Measurements from ENCODE around the gene POU2F3. TPM values are rescaled to one million over a fixed set of nuclear protein-coding genes. Genes with fewer than 3 reads are reported as not detected.

POU2F3 gene
- total RNA-seq, 2 donors from 2014 or later = 0.26 TPM; not detected in 1

DNA sequence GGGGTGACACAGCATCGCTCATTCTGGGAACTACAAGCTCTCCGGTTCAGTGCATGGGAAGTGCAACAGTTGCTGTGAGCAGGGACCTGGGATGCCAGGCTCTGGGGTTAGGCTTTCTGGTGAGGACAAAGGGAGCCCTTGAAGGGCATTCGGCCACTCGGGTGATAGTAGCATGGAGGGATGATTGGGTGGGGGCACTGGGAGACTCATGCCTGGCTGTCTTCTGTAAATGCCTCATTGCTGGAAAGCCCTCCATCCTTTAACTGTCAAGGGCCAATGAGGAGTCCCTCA is 19.2 kb upstream of the POU2F3 start:
- WGBS, 2 donors = 39 to 49% methylated on average over 4 of the region's 4 CpGs
- H3K4me1 ChIP-seq = peaks cover 63% of the 10 kb centered on the region
- no peaks in the 10 kb centered on the region for H3K27me3 ChIP-seq
- H3K36me3 ChIP-seq (replicated peaks in 1 of 2; ENCODE audit: insufficient read depth in 1 of 2, low read depth in 2 of 2) = no peaks in the 10 kb centered on the region
- intact Hi-C loops (cut with DNase I) = no loop called here
- DNase-seq (no peak), ATAC-seq (no peak)
- TF ChIP-seq, protein P1, sequence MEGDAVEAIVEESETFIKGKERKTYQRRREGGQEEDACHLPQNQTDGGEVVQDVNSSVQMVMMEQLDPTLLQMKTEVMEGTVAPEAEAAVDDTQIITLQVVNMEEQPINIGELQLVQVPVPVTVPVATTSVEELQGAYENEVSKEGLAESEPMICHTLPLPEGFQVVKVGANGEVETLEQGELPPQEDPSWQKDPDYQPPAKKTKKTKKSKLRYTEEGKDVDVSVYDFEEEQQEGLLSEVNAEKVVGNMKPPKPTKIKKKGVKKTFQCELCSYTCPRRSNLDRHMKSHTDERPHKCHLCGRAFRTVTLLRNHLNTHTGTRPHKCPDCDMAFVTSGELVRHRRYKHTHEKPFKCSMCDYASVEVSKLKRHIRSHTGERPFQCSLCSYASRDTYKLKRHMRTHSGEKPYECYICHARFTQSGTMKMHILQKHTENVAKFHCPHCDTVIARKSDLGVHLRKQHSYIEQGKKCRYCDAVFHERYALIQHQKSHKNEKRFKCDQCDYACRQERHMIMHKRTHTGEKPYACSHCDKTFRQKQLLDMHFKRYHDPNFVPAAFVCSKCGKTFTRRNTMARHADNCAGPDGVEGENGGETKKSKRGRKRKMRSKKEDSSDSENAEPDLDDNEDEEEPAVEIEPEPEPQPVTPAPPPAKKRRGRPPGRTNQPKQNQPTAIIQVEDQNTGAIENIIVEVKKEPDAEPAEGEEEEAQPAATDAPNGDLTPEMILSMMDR (IDR thresholded peaks at IDR 0.05) = no peak
- TF ChIP-seq POLR2A (IDR thresholded peaks at IDR 0.05) = no peak
- peak overlapping the region; percentile 1 to 48 (median 26) for H3K27ac ChIP-seq
- no peaks in the 10 kb centered on the region for H3K9me3 ChIP-seq
- no peak overlapping the region for H3K4me3 ChIP-seq

DNA sequence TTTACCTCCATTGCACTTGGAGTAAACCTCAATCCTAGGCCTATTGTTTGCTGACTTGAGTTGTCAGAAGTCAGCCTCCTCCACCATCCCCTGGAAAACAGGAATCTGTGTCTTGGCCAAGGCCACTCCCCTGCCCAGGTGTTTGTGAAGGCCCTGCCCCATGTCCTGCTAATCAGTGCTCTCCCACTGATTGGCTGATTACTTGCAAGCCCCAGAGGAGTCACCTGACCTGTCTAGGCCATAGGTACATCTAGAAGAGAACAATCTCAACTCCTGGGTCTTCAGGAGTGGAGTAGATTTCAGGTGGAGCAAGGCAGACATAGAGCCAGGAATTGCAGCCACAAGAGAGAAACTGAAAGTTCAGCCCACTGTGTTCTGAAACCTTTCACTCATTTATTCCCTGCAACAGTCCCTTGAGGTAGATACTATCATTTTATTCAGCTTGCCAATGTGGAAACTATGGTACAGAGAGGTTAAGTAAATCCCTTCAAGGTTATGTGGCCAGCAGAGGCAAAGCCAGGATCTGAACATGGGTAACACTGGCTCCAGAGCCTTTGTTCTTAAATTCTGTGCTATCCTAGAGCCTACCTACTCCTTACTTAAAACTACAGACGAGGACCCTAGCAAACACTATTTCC is 18.7 kb upstream of the POU2F3 start:
- ATAC-seq (peak; percentile 70), DNase-seq (peak; percentile 48 to 74 (median 69))
- H3K4me1 ChIP-seq = peaks cover 57% of the 10 kb centered on the region
- peak overlapping the region in 3 of 4 donors; percentile 1 to 48 (median 24) for H3K27ac ChIP-seq
- intact Hi-C loops (cut with DNase I) = no loop called here
- TF ChIP-seq, protein P1 (IDR thresholded peaks at IDR 0.05) = no peak
- no peak for TF ChIP-seq POLR2A (IDR thresholded peaks at IDR 0.05)
- H3K4me3 ChIP-seq = no peak overlapping the region
- H3K27me3 ChIP-seq = no peaks in the 10 kb centered on the region
- H3K9me3 ChIP-seq = no peaks in the 10 kb centered on the region
- no peaks in the 10 kb centered on the region for H3K36me3 ChIP-seq (replicated peaks in 1 of 2; ENCODE audit: insufficient read depth in 1 of 2, low read depth in 2 of 2)
- 81 to 90% methylated on average over 1 of the region's 1 CpG for WGBS, 2 donors

DNA sequence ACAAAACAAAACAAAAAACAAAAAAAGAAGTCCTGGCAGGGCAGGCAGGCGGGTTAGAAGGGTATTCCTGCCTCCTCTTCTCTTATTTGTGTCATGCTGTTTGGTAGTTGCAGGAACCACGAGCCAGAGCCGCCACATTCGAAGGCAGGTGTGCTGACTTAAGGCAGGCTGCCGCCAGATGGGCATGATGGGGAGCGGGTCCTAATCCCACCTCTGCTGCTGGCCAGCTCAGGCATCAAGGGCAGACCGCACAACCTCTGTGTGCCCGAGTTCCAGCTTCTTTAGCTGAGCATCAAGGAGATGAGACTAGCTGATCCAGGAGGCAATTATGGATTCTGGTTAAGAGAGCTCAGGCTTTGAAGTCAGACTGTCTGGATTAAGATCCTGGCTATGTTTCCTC is 17.0 kb upstream of the POU2F3 start:
- TF ChIP-seq, protein P1 (IDR thresholded peaks at IDR 0.05) = no peak
- no peak for TF ChIP-seq POLR2A (IDR thresholded peaks at IDR 0.05)
- no peaks in the 10 kb centered on the region for H3K9me3 ChIP-seq
- H3K27ac ChIP-seq = no peak overlapping the region
- H3K4me3 ChIP-seq = no peak overlapping the region
- peaks cover 40% of the 10 kb centered on the region for H3K4me1 ChIP-seq
- H3K36me3 ChIP-seq (replicated peaks in 1 of 2; ENCODE audit: insufficient read depth in 1 of 2, low read depth in 2 of 2) = no peaks in the 10 kb centered on the region
- H3K27me3 ChIP-seq = no peaks in the 10 kb centered on the region
- intact Hi-C loops (cut with DNase I) = no loop called here
- no peak for ATAC-seq
- 85 to 88% methylated on average over 6 to 8 of the region's 8 CpGs for WGBS, 2 donors
- no peak for DNase-seq

DNA sequence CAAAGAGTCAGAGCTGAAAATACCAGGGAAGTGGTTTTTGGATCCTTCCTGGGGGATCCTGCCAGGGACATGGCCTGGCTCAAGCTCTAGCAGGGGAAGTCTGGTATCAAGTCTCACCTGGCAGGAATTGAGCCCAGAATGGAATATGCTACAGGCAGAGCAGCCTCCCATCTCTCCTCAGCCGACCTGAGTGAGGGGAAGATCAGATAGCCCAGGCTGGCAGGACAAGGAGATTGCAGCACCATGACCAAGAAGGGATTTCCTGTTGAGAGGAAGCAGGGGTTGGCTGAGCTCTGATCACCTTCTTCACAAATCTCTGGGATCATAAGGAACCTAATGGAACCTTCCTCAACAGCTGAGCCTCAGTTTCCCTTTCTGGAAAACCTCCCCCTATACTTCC is 16.1 kb upstream of the POU2F3 start:
- TF ChIP-seq POLR2A (IDR thresholded peaks at IDR 0.05) = no peak
- TF ChIP-seq, protein P1 (IDR thresholded peaks at IDR 0.05) = no peak
- Histone ChIP-seq H3K4me1 (peaks cover 32% of the 10 kb centered on the region), H3K9me3 (no peaks in the 10 kb centered on the region), H3K27me3 (no peaks in the 10 kb centered on the region), H3K4me3 (no peak overlapping the region), H3K27ac (no peak overlapping the region), H3K36me3 (replicated peaks in 1 of 2; ENCODE audit: insufficient read depth in 1 of 2, low read depth in 2 of 2) (no peaks in the 10 kb centered on the region)
- DNase-seq = no peak
- WGBS, 2 donors = 10% methylated on average over 1 of the region's 1 CpG
- intact Hi-C loops (cut with DNase I) = no loop called here
- no peak for ATAC-seq

DNA sequence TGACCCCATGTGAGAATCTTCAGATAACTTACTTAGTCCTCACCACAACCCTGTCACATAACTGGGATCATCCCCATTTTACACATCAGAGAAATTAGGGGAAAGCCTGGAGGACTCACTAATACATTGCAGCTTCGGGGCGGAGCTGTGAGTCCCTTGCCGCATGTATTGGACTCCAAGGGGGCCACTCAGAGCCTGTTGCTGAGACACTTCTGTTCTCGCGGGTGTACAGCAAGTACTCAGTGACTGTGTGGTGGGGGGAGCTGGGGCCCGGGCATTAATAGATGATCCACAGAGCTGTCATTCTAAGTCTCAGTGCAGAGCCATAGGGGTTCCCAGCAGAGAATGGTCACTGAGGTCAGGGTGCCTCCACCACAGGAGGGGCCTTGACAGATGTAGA is 15.6 kb upstream of the POU2F3 start:
- DNase-seq (no peak), ATAC-seq (no peak)
- TF ChIP-seq, protein P1 (IDR thresholded peaks at IDR 0.05) = no peak
- TF ChIP-seq POLR2A (IDR thresholded peaks at IDR 0.05) = no peak
- no peaks in the 10 kb centered on the region for H3K9me3 ChIP-seq
- no peaks in the 10 kb centered on the region for H3K36me3 ChIP-seq (replicated peaks in 1 of 2; ENCODE audit: insufficient read depth in 1 of 2, low read depth in 2 of 2)
- no peaks in the 10 kb centered on the region for H3K27me3 ChIP-seq
- peaks cover 26% of the 10 kb centered on the region for H3K4me1 ChIP-seq
- H3K4me3 ChIP-seq = no peak overlapping the region
- 62% methylated on average over 6 of the region's 6 CpGs; no CpG with 5 or more reads in 1 of the 2 donors for WGBS, 2 donors
- no peak overlapping the region for H3K27ac ChIP-seq
- intact Hi-C loops (cut with DNase I) = no loop called here

Measured in body of pancreas (tissue), 4 donors.